Limb (tissue), 2 donors: ENCODE measurements around the gene USF2.

Experiments
- DNase-seq, 2 donors: peaks; one replicate each; pipeline ENCODE4 v3.0.0-alpha.2; 2016; ENCODE audit errors: extremely low spot score in 2 of 2

The USF2 gene

GRCh38 chr19:35317464-35318043 lies 48.8 kb downstream of the USF2 start:
- DNase-seq = no peak

GRCh38 chr19:35318679-35319448 lies 50.1 kb downstream of the USF2 start:
- DNase-seq = no peak

- no peak for DNase-seq
Measured at GRCh38 chr19:35320065-35320713, 51.4 kb downstream of the USF2 start.

GRCh38 chr19:35321291-35321690 lies 52.5 kb downstream of the USF2 start:
- DNase-seq = no peak

GRCh38 chr19:35322014-35322413 lies 53.3 kb downstream of the USF2 start:
- no peak for DNase-seq

- DNase-seq = no peak
Measured at GRCh38 chr19:35327642-35328041, 58.9 kb downstream of the USF2 start.

GRCh38 chr19:35328851-35329285 lies 60.1 kb downstream of the USF2 start, which contains the start of gene CD22:
Gene CD22, plus strand, starts transcription at chr19:35329187. Its CDS starts 2,854 bp downstream, at chr19:35332041.
- no peak for DNase-seq

- DNase-seq = no peak
Measured at GRCh38 chr19:35329323-35329722, 60.6 kb downstream of the USF2 start.
